HG02571 (cell line): ENCODE measurements around the gene ZNF341.
"Not testable (repeated sequence)": the region's sequence is repeated elsewhere in the genome, so short reads cannot be mapped to it uniquely, and the experiment has no call there.

Source experiments
- ATAC-seq: cut with Tn5 transposase; IDR thresholded peaks from one replicate; pipeline ENCODE4 v1.9.1; 2021; ENCODE audit warnings: mild to moderate bottlenecking, moderate library complexity; ENCODE audit not compliant: unreplicated experiment

ZNF341 gene

GRCh38 chr20:33791959-33792597 lies 60.3 kb downstream of the ZNF341 start:
- ATAC-seq: no peak

- not testable (repeated sequence) for ATAC-seq
Observed at GRCh38 chr20:33792598-33792989, 60.8 kb downstream of the ZNF341 start.

GRCh38 chr20:33793011-33793931 lies 61.5 kb downstream of the ZNF341 start:
- no peak for ATAC-seq

GRCh38 chr20:33796263-33796906 lies 64.6 kb downstream of the ZNF341 start:
- no peak for ATAC-seq

GRCh38 chr20:33796907-33797544 lies 65.2 kb downstream of the ZNF341 start:
- ATAC-seq: no peak

GRCh38 chr20:33798444-33798843 lies 66.6 kb downstream of the ZNF341 start:
- ATAC-seq: no peak

GRCh38 chr20:33803921-33804337 lies 72.1 kb downstream of the ZNF341 start:
- no peak for ATAC-seq

GRCh38 chr20:33808388-33808787 lies 76.6 kb downstream of the ZNF341 start:
- no peak for ATAC-seq

GRCh38 chr20:33810259-33810658 lies 78.5 kb downstream of the ZNF341 start:
- no peak for ATAC-seq

- peak; percentile 95 for ATAC-seq
Observed at GRCh38 chr20:33810885-33811775, 79.3 kb downstream of the ZNF341 start, which contains the start of gene CHMP4B. Gene CHMP4B (plus strand): TSS chr20:33811348. CDS start chr20:33811469, 121 bp downstream.

- ATAC-seq: no peak
Observed at GRCh38 chr20:33811776-33812151, 80.0 kb downstream of the ZNF341 start.

- no peak for ATAC-seq
Observed at GRCh38 chr20:33812152-33812849, 80.5 kb downstream of the ZNF341 start.

- no peak for ATAC-seq
Observed at GRCh38 chr20:33812908-33813462, 81.2 kb downstream of the ZNF341 start.

GRCh38 chr20:33814238-33814712 lies 82.5 kb downstream of the ZNF341 start:
- no peak for ATAC-seq

GRCh38 chr20:33815671-33816070 lies 83.9 kb downstream of the ZNF341 start:
- ATAC-seq: no peak

GRCh38 chr20:33816191-33816590 lies 84.4 kb downstream of the ZNF341 start:
- ATAC-seq: no peak

GRCh38 chr20:33817411-33817810 lies 85.6 kb downstream of the ZNF341 start:
- no peak for ATAC-seq

GRCh38 chr20:33819456-33819855 lies 87.7 kb downstream of the ZNF341 start:
- ATAC-seq: no peak

GRCh38 chr20:33820362-33820761 lies 88.6 kb downstream of the ZNF341 start:
- ATAC-seq: no peak
